H1 (cell line): ENCODE data around the gene NHERF2. TPM values are rescaled to one million over a fixed set of nuclear protein-coding genes. Genes with fewer than 3 reads are reported as not detected.

Experiments used
- BCL11A ChIP-seq, 2 experiments: IDR thresholded peaks; one replicate each; pipeline ENCODE4 v1.6.1; 2011; ENCODE audit warnings: low read depth in 2 of 2, low read length in 2 of 2, mild to moderate bottlenecking in 2 of 2
- polyA plus RNA-seq, 7 experiments: library from polyadenylated mRNA; depleted of rRNA in 3 of 7; stranded (reverse) in 5 of 7; unstranded in 2 of 7; fragments of >200 nt in 5 of 7; fragments of 200-250 nt in 2 of 7; gene quantifications; 1 replicate in 5 of 7; 2 replicates in 1 of 7; 4 replicates in 1 of 7; pipeline versions ENCODE4 v1.2.1 to v1.2.3, GENCODE V29; 2011 to 2013; ENCODE audit warnings: missing spikeins in 2 of 7, mixed read lengths in 2 of 7
- total RNA-seq: library from RNA; stranded (reverse); fragmentation: NEBNext Ultra II Directional; extraction: Animal tissue kit (Norgen Biotek cat#: 25700); gene quantifications from 2 replicates; pipeline ENCODE4 v1.2.1, GENCODE V29; 2021
- TF ChIP-seq, protein P1 (sequence below): fragments of 300-600 bp; sonication (generic); IDR thresholded peaks from 2 replicates; pipeline ENCODE4 v1.7.1; 2012; ENCODE audit warnings: low read length, moderate library complexity, mild to moderate bottlenecking, inconsistent platforms; ENCODE audit not compliant: insufficient replicate concordance

Gene NHERF2
- total and polyA plus RNA-seq, 2 of the 8 experiments (the other 6 are each of a cell fraction or from before 2014, with no cell fraction given), result 13.9 to 19.3 TPM

DNA sequence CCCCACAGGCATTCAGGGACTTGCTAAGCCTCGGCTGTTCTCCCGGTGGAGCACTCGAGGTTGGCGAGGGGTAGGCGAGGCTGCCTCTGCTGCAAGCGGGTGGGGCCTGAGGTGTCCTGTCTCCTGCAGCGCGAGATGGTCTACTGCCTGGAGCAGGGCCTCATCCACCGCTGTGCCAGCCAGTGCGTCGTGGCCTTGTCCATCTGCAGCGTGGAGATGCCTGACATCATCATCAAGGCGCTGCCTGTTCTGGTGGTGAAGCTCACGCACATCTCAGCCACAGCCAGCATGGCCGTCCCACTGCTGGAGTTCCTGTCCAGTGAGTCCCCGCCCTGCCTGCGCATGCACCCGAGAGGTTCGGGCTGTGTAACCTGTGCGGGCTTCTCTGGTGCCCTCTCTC lies 47.4 kb downstream of the NHERF2 start (continued):
- TF ChIP-seq, protein P1, sequence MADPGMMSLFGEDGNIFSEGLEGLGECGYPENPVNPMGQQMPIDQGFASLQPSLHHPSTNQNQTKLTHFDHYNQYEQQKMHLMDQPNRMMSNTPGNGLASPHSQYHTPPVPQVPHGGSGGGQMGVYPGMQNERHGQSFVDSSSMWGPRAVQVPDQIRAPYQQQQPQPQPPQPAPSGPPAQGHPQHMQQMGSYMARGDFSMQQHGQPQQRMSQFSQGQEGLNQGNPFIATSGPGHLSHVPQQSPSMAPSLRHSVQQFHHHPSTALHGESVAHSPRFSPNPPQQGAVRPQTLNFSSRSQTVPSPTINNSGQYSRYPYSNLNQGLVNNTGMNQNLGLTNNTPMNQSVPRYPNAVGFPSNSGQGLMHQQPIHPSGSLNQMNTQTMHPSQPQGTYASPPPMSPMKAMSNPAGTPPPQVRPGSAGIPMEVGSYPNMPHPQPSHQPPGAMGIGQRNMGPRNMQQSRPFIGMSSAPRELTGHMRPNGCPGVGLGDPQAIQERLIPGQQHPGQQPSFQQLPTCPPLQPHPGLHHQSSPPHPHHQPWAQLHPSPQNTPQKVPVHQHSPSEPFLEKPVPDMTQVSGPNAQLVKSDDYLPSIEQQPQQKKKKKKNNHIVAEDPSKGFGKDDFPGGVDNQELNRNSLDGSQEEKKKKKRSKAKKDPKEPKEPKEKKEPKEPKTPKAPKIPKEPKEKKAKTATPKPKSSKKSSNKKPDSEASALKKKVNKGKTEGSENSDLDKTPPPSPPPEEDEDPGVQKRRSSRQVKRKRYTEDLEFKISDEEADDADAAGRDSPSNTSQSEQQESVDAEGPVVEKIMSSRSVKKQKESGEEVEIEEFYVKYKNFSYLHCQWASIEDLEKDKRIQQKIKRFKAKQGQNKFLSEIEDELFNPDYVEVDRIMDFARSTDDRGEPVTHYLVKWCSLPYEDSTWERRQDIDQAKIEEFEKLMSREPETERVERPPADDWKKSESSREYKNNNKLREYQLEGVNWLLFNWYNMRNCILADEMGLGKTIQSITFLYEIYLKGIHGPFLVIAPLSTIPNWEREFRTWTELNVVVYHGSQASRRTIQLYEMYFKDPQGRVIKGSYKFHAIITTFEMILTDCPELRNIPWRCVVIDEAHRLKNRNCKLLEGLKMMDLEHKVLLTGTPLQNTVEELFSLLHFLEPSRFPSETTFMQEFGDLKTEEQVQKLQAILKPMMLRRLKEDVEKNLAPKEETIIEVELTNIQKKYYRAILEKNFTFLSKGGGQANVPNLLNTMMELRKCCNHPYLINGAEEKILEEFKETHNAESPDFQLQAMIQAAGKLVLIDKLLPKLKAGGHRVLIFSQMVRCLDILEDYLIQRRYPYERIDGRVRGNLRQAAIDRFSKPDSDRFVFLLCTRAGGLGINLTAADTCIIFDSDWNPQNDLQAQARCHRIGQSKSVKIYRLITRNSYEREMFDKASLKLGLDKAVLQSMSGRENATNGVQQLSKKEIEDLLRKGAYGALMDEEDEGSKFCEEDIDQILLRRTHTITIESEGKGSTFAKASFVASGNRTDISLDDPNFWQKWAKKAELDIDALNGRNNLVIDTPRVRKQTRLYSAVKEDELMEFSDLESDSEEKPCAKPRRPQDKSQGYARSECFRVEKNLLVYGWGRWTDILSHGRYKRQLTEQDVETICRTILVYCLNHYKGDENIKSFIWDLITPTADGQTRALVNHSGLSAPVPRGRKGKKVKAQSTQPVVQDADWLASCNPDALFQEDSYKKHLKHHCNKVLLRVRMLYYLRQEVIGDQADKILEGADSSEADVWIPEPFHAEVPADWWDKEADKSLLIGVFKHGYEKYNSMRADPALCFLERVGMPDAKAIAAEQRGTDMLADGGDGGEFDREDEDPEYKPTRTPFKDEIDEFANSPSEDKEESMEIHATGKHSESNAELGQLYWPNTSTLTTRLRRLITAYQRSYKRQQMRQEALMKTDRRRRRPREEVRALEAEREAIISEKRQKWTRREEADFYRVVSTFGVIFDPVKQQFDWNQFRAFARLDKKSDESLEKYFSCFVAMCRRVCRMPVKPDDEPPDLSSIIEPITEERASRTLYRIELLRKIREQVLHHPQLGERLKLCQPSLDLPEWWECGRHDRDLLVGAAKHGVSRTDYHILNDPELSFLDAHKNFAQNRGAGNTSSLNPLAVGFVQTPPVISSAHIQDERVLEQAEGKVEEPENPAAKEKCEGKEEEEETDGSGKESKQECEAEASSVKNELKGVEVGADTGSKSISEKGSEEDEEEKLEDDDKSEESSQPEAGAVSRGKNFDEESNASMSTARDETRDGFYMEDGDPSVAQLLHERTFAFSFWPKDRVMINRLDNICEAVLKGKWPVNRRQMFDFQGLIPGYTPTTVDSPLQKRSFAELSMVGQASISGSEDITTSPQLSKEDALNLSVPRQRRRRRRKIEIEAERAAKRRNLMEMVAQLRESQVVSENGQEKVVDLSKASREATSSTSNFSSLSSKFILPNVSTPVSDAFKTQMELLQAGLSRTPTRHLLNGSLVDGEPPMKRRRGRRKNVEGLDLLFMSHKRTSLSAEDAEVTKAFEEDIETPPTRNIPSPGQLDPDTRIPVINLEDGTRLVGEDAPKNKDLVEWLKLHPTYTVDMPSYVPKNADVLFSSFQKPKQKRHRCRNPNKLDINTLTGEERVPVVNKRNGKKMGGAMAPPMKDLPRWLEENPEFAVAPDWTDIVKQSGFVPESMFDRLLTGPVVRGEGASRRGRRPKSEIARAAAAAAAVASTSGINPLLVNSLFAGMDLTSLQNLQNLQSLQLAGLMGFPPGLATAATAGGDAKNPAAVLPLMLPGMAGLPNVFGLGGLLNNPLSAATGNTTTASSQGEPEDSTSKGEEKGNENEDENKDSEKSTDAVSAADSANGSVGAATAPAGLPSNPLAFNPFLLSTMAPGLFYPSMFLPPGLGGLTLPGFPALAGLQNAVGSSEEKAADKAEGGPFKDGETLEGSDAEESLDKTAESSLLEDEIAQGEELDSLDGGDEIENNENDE, result no peak
- TF ChIP-seq BCL11A (IDR thresholded peaks at IDR 0.05; ENCODE audit: low read depth in 2 of 2, low read length in 2 of 2), result no peak
- TF ChIP-seq, all 59 proteins: peak for 0
